Tibial nerve (tissue), 3 donors: ENCODE data around the gene H2BW1.

Experiments used
- POLR2A ChIP-seq, 2 donors: fragments of 450-650 bp; IDR thresholded peaks; one replicate each; pipeline ENCODE4 v1.6.1; 2017; ENCODE audit warnings: antibody characterized with exemption in 2 of 2, mild to moderate bottlenecking in 2 of 2, moderate library complexity in 2 of 2
- TF ChIP-seq, protein P1 (sequence below), 5 experiments: fragments of 200-600 bp in 3 of 5; fragments of 450-650 bp in 2 of 5; sonication (generic) in 3 of 5; IDR thresholded peaks; one replicate each; pipeline ENCODE4 v1.5.1; 2016 to 2019; ENCODE audit warnings: antibody characterized with exemption in 5 of 5, mild to moderate bottlenecking in 3 of 5, moderate library complexity in 2 of 5

DNA sequence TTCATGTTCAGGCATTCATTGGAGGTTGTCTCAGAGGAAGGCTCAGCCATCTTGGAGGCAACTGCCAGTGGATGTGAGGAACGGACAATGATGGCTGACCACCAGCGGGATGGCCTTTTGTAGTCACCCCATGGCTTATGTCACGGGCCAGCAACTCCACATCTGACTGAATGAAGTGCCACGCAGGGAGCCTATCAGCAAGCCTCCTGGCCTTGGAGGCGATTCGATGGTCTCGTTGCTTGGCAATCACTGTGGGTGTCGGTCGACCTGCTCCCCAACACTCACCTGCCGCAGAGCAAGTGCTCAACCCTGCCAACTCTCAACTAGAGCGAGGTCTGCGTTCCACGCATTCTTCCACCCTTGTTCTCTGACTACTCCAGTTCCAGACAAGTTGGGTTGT lies 33.7 kb upstream of the H2BW1 start:
- TF ChIP-seq, protein P1, sequence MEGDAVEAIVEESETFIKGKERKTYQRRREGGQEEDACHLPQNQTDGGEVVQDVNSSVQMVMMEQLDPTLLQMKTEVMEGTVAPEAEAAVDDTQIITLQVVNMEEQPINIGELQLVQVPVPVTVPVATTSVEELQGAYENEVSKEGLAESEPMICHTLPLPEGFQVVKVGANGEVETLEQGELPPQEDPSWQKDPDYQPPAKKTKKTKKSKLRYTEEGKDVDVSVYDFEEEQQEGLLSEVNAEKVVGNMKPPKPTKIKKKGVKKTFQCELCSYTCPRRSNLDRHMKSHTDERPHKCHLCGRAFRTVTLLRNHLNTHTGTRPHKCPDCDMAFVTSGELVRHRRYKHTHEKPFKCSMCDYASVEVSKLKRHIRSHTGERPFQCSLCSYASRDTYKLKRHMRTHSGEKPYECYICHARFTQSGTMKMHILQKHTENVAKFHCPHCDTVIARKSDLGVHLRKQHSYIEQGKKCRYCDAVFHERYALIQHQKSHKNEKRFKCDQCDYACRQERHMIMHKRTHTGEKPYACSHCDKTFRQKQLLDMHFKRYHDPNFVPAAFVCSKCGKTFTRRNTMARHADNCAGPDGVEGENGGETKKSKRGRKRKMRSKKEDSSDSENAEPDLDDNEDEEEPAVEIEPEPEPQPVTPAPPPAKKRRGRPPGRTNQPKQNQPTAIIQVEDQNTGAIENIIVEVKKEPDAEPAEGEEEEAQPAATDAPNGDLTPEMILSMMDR (IDR thresholded peaks at IDR 0.05): no peak
- no peak for TF ChIP-seq POLR2A (IDR thresholded peaks at IDR 0.05)
